Measurements from ENCODE around the gene FBRSL1. TPM values are rescaled to one million over a fixed set of nuclear protein-coding genes. Genes with fewer than 3 reads are reported as not detected.

FBRSL1 gene
- total RNA-seq, 3 donors from 2014 or later (not counting 1 experiment from before 2014, with no cell fraction given): 67.5 to 78.0 (median 76.2) TPM

DNA sequence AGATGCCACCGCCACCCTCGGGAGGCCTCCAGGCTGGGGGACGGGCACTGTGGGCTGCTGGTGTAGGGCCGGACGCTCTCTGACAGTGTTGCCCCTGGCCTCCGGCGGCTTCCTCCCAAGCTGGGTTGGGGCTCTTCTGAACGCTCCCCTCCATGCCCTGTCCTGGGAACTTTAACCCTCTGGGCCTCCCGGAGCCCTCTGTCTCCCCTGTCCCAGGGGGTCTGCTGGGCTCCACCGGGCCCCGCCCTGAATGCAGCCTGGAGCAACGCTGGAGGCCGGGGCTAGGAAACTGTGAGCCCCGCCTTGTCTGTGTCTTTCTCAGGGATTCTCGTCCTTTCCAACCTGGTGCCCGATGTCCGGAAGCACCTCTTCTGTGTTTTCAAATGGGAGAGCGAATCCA, 45.7 kb upstream of the FBRSL1 start:
- 82% methylated on average over 18 of the region's 18 CpGs for WGBS (ENCODE audit: insufficient coverage)

GRCh38 chr12:132444957-132445883, 44.7 kb upstream of the FBRSL1 start:
- TF ChIP-seq, protein P1, sequence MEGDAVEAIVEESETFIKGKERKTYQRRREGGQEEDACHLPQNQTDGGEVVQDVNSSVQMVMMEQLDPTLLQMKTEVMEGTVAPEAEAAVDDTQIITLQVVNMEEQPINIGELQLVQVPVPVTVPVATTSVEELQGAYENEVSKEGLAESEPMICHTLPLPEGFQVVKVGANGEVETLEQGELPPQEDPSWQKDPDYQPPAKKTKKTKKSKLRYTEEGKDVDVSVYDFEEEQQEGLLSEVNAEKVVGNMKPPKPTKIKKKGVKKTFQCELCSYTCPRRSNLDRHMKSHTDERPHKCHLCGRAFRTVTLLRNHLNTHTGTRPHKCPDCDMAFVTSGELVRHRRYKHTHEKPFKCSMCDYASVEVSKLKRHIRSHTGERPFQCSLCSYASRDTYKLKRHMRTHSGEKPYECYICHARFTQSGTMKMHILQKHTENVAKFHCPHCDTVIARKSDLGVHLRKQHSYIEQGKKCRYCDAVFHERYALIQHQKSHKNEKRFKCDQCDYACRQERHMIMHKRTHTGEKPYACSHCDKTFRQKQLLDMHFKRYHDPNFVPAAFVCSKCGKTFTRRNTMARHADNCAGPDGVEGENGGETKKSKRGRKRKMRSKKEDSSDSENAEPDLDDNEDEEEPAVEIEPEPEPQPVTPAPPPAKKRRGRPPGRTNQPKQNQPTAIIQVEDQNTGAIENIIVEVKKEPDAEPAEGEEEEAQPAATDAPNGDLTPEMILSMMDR (IDR thresholded peaks at IDR 0.05): no peak
- Mint-ChIP-seq H3K4me1 (peaks cover 26 to 36% of the 10 kb centered on the region in 2 donors), H3K27ac (peak overlapping the region; percentile 95), H3K36me3 (no peaks in the 10 kb centered on the region), H3K4me3 (peak overlapping the region; percentile 86), H3K9me3 (no peaks in the 10 kb centered on the region), H3K27me3 (ENCODE audit: low read depth in 2 of 2) (no peaks in the 10 kb centered on the region)
- ATAC-seq (peak; percentile 74 to 81 (median 78)), DNase-seq (peak; percentile 51 to 90)
- Histone ChIP-seq H3K9me3 (ENCODE audit: control insufficient read depth, insufficient read depth, low read length) (no peaks in the 10 kb centered on the region), H3K4me1 (ENCODE audit: control insufficient read depth, insufficient read depth, low read length) (peaks cover 44% of the 10 kb centered on the region), H3K36me3 (ENCODE audit: control insufficient read depth, insufficient read depth, low read length) (no peaks in the 10 kb centered on the region), H3K4me3 (ENCODE audit: low read length) (peak overlapping the region; percentile 39), H3K27me3 (ENCODE audit: control insufficient read depth, insufficient read depth, low read length) (no peaks in the 10 kb centered on the region), H3K27ac (ENCODE audit: low read length) (peak overlapping the region; percentile 99)
- intact Hi-C loops (cut with micrococcal nuclease): no loop called here
- 25% methylated on average over 32 of the region's 37 CpGs for WGBS (ENCODE audit: insufficient coverage)

More for the DNA sequence above, 45.7 kb upstream of the FBRSL1 start:
- peaks cover 26 to 41% of the 10 kb centered on the region in 2 donors for H3K4me1 Mint-ChIP-seq
- Histone ChIP-seq H3K4me1 (ENCODE audit: control insufficient read depth, insufficient read depth, low read length) (peaks cover 46% of the 10 kb centered on the region), H3K4me3 (ENCODE audit: low read length) (peak overlapping the region; percentile 26), H3K36me3 (ENCODE audit: control insufficient read depth, insufficient read depth, low read length) (no peaks in the 10 kb centered on the region), H3K27ac (ENCODE audit: low read length) (peak overlapping the region; percentile 99), H3K9me3 (ENCODE audit: control insufficient read depth, insufficient read depth, low read length) (no peaks in the 10 kb centered on the region), H3K27me3 (ENCODE audit: control insufficient read depth, insufficient read depth, low read length) (no peaks in the 10 kb centered on the region)
- TF ChIP-seq, protein P1 (IDR thresholded peaks at IDR 0.05): no peak
- H3K27ac Mint-ChIP-seq: peak overlapping the region; percentile 95
- H3K36me3 Mint-ChIP-seq: no peaks in the 10 kb centered on the region
- no peak for ATAC-seq
- DNase-seq: no peak
- H3K27me3 Mint-ChIP-seq (ENCODE audit: low read depth in 2 of 2): no peaks in the 10 kb centered on the region
- no peaks in the 10 kb centered on the region for H3K9me3 Mint-ChIP-seq
- intact Hi-C loops (cut with micrococcal nuclease): no loop called here
- peak overlapping the region; percentile 86 for H3K4me3 Mint-ChIP-seq

DNA sequence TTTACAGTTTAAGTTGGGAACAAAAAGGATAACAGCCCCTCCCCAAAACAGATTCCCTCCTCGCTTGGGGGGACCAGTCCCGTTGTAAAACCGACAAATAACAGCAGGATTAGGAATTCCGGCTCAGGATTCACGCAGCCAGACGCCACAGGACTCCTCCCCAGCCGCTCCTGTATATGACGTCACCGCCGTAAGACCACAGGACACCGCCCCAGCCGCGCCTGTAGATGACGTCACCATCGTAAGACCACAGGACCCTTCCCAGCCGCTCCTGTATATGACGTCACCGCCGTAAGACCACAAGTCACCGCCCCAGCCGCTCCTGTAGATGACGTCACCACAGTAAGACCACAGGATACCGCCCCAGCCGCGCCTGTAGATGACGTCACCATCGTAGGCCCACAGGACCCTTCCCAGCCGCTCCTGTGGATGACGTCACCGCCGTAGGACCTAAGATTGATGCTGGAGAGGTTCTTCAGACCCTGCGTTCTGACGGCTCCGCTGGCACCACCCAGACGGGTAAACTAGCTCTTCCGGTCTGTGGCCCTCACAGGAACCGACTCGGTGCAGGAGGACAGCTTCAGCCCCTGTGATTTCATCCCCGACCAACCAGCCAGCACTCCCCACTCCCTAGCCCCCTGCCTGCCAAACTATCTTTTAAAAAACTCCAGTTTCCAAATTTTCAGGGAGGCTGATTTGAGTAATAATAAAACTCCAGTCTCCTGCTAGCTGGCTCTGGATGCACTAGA, 43.9 kb upstream of the FBRSL1 start:
- Mint-ChIP-seq H3K9me3 (no peaks in the 10 kb centered on the region), H3K27me3 (ENCODE audit: low read depth in 2 of 2) (no peaks in the 10 kb centered on the region), H3K4me3 (peak overlapping the region; percentile 86), H3K4me1 (peaks cover 26 to 35% of the 10 kb centered on the region in 2 donors), H3K27ac (peak overlapping the region; percentile 95), H3K36me3 (no peaks in the 10 kb centered on the region)
- 73% methylated on average over 39 of the region's 39 CpGs for WGBS (ENCODE audit: insufficient coverage)
- H3K4me3 ChIP-seq (ENCODE audit: low read length): peak overlapping the region; percentile 39
- intact Hi-C loops (cut with micrococcal nuclease): no loop called here
- DNase-seq (peak; percentile 35 to 84), ATAC-seq (peak in 2 of 3 donors; percentile 63 to 69)
- H3K9me3 ChIP-seq (ENCODE audit: control insufficient read depth, insufficient read depth, low read length): no peaks in the 10 kb centered on the region
- TF ChIP-seq, protein P1 (IDR thresholded peaks at IDR 0.05): no peak
- peak overlapping the region; percentile 99 for H3K27ac ChIP-seq (ENCODE audit: low read length)
- peaks cover 52% of the 10 kb centered on the region for H3K4me1 ChIP-seq (ENCODE audit: control insufficient read depth, insufficient read depth, low read length)
- H3K27me3 ChIP-seq (ENCODE audit: control insufficient read depth, insufficient read depth, low read length): no peaks in the 10 kb centered on the region
- no peaks in the 10 kb centered on the region for H3K36me3 ChIP-seq (ENCODE audit: control insufficient read depth, insufficient read depth, low read length)

All from natural killer cell (primary cell).